ENCODE measurements around the gene TMTC2. TPM values are rescaled to one million over a fixed set of nuclear protein-coding genes. Genes with fewer than 3 reads are reported as not detected.

Gene TMTC2
- total and polyA plus RNA-seq, 2 donors (not counting 3 experiments of a cell fraction or from before 2014, with no cell fraction given), result 4.1 to 7.8 TPM

GRCh38 chr12:82926630-82927029 is 239.9 kb downstream of the TMTC2 start:
- intact Hi-C loops (cut with micrococcal nuclease) (no loop called here), dilution Hi-C loops (cut with MboI; ENCODE audit: extremely low pct_ligation_motif_present, low sequenced_read_pairs) (no loop called here)
- H4K20me1 ChIP-seq (replicated peaks; ENCODE audit: control insufficient read depth, extremely low read depth, insufficient read depth, low read length), result no peaks in the 10 kb centered on the region
- no peaks in the 10 kb centered on the region for H3K36me3 ChIP-seq (ENCODE audit: control insufficient read depth in 2 of 2, extremely low read depth in 1 of 2, insufficient read depth in 2 of 2, low read length in 2 of 2)
- ChIA-PET POLR2A (no interaction called here), CTCF (no interaction called here)
- FAIRE-seq (no peak), DNase-seq (ENCODE audit: low read depth, low spot score) (no peak)
- H3K4me3 ChIP-seq (replicated peaks in 1 of 3; ENCODE audit: insufficient read depth in 1 of 3, low read depth in 1 of 3, low read length in 3 of 3), result no peak overlapping the region
- no peak overlapping the region for H3K9ac ChIP-seq (replicated peaks; ENCODE audit: extremely low read depth, insufficient read depth, low read length)
- H3K79me2 ChIP-seq (ENCODE audit: control insufficient read depth, insufficient read depth, low read length), result no peaks in the 10 kb centered on the region
- H3K9me3 ChIP-seq (replicated peaks; ENCODE audit: control insufficient read depth, insufficient read depth, low read length), result no peaks in the 10 kb centered on the region
- H2AFZ ChIP-seq (ENCODE audit: low read depth, low read length), result no peak overlapping the region
- no peak overlapping the region for H3K27ac ChIP-seq (ENCODE audit: insufficient read depth, low read depth, low read length)
- no peaks in the 10 kb centered on the region for H3K4me1 ChIP-seq (ENCODE audit: control insufficient read depth, extremely low read depth, insufficient read depth, low read length)
- TF ChIP-seq JUN (IDR thresholded peaks at IDR 0.05; ENCODE audit: borderline replicate concordance, insufficient read depth, insufficient read length, low read depth) (no peak), GATA2 (IDR thresholded peaks at IDR 0.05; ENCODE audit: insufficient read depth, insufficient read length, low read depth, low read length) (no peak), POLR2A (IDR thresholded peaks at IDR 0.05; ENCODE audit: low read depth, low read length) (no peak)
- H3K4me2 ChIP-seq (ENCODE audit: insufficient read depth, low read length), result no peak overlapping the region
- no peaks in the 10 kb centered on the region for H3K27me3 ChIP-seq (ENCODE audit: control insufficient read depth in 2 of 2, insufficient read depth in 2 of 2, low read length in 2 of 2)
- no peaks in the 10 kb centered on the region for H3K9me1 ChIP-seq (replicated peaks; ENCODE audit: control insufficient read depth, extremely low read depth, insufficient read depth, low read length)
- BruUV-seq (replicated peaks), result no TSS peak

GRCh38 chr12:82930301-82930700 is 243.6 kb downstream of the TMTC2 start:
- H3K9ac ChIP-seq (replicated peaks; ENCODE audit: extremely low read depth, insufficient read depth, low read length), result no peak overlapping the region

More at GRCh38 chr12:82930301-82930700, 243.6 kb downstream of the TMTC2 start:
- Histone ChIP-seq H3K27ac (ENCODE audit: insufficient read depth, low read depth, low read length) (no peak overlapping the region), H3K9me3 (replicated peaks; ENCODE audit: control insufficient read depth, insufficient read depth, low read length) (no peaks in the 10 kb centered on the region), H3K9me1 (replicated peaks; ENCODE audit: control insufficient read depth, extremely low read depth, insufficient read depth, low read length) (no peaks in the 10 kb centered on the region), H3K36me3 (ENCODE audit: control insufficient read depth in 2 of 2, extremely low read depth in 1 of 2, insufficient read depth in 2 of 2, low read length in 2 of 2) (no peaks in the 10 kb centered on the region), H3K4me1 (ENCODE audit: control insufficient read depth, extremely low read depth, insufficient read depth, low read length) (no peaks in the 10 kb centered on the region), H2AFZ (ENCODE audit: low read depth, low read length) (no peak overlapping the region), H4K20me1 (replicated peaks; ENCODE audit: control insufficient read depth, extremely low read depth, insufficient read depth, low read length) (no peaks in the 10 kb centered on the region), H3K79me2 (ENCODE audit: control insufficient read depth, insufficient read depth, low read length) (no peaks in the 10 kb centered on the region), H3K4me2 (ENCODE audit: insufficient read depth, low read length) (no peak overlapping the region), H3K27me3 (ENCODE audit: control insufficient read depth in 2 of 2, insufficient read depth in 2 of 2, low read length in 2 of 2) (no peaks in the 10 kb centered on the region), H3K4me3 (replicated peaks in 1 of 3; ENCODE audit: insufficient read depth in 1 of 3, low read depth in 1 of 3, low read length in 3 of 3) (no peak overlapping the region)
- dilution Hi-C loops (cut with MboI; ENCODE audit: extremely low pct_ligation_motif_present, low sequenced_read_pairs) (no loop called here), intact Hi-C loops (cut with micrococcal nuclease) (no loop called here)
- no TSS peak for BruUV-seq (replicated peaks)
- ChIA-PET POLR2A (no interaction called here), CTCF (interaction anchor here (0.6 kb wide), 1 partner anchor 17 kb away, joined by 3 read pairs; no protein-coding TSS in a partner anchor)
- FAIRE-seq, result no peak
- TF ChIP-seq GATA2 (IDR thresholded peaks at IDR 0.05; ENCODE audit: insufficient read depth, insufficient read length, low read depth, low read length) (no peak), CTCF (IDR thresholded peaks at IDR 0.05; ENCODE audit: extremely low read depth in 1 of 2, insufficient read depth in 1 of 2, low read depth in 1 of 2, low read length in 2 of 2) (no peak), EZH2 (IDR thresholded peaks at IDR 0.05; ENCODE audit: borderline replicate concordance, low read depth, low read length, severe bottlenecking) (no peak), MYC (IDR thresholded peaks at IDR 0.05; ENCODE audit: low read depth, low read length) (no peak), MAX (IDR thresholded peaks at IDR 0.05; ENCODE audit: insufficient read depth, insufficient read length) (no peak), JUN (IDR thresholded peaks at IDR 0.05; ENCODE audit: borderline replicate concordance, insufficient read depth, insufficient read length, low read depth) (no peak), POLR2A (IDR thresholded peaks at IDR 0.05; ENCODE audit: low read depth, low read length) (no peak), FOS (IDR thresholded peaks at IDR 0.05; ENCODE audit: borderline replicate concordance, insufficient read depth, low read length) (no peak)
- DNase-seq (ENCODE audit: low read depth, low spot score), result no peak
